GM23248 (cell line): Measurements from ENCODE around the gene PYGB.

ENCODE experiments used
- EZH2 ChIP-seq: fragments of 200-600 bp; sonication (generic); IDR thresholded peaks from 2 replicates; pipeline ENCODE4 v1.6.1; 2018; ENCODE audit warnings: antibody characterized with exemption, mild to moderate bottlenecking; ENCODE audit not compliant: insufficient read depth, poor library complexity, severe bottlenecking
- EZH2phosphoT487 ChIP-seq: fragments of 200-600 bp; sonication (generic); IDR thresholded peaks from 2 replicates; pipeline ENCODE4 v1.6.1; 2018; ENCODE audit warnings: antibody characterized with exemption, moderate library complexity, mild to moderate bottlenecking, low read depth; ENCODE audit not compliant: insufficient read depth

DNA sequence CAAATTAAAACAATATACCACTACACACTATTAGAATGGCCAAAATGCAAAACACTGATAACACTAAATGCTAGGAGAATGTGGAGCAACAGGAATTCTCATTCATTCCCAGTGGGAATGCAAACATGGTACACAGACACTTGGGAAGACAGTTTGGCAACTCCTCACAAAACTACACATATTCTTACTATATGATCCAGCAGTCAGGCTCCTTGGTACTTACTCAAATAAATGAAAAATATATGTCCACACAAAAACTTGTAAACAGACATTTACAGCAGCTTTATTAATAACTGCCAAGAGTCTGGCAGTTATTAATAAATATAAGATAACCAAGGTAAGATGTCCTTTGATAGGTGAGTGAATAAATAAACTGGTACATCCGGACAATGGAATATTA, 97.8 kb downstream of the PYGB start:
- TF ChIP-seq EZH2: no peak
- TF ChIP-seq EZH2phosphoT487: no peak
